Inflammatory macrophage treated with lipopolysaccharide for 1 hour (primary cell): ENCODE measurements around the gene CD247.

Source experiments
- DNase-seq, 2 donors: peaks; one replicate each; pipeline ENCODE4 v3.0.0-alpha.2; 2020 to 2022

Gene CD247

GRCh38 chr1:167484726-167485502, 33.4 kb downstream of the CD247 start:
- no peak for DNase-seq

- no peak for DNase-seq
These were observed 34.5 kb downstream of the CD247 start for GRCh38 chr1:167483790-167484189.

GRCh38 chr1:167482184-167482583, 36.1 kb downstream of the CD247 start:
- no peak for DNase-seq

GRCh38 chr1:167479331-167479979, 38.9 kb downstream of the CD247 start:
- DNase-seq: no peak

GRCh38 chr1:167477986-167478385, 40.3 kb downstream of the CD247 start:
- DNase-seq: no peak

- DNase-seq: no peak
These were observed 42.3 kb downstream of the CD247 start for GRCh38 chr1:167476061-167476460.

- no peak for DNase-seq
These were observed 44.1 kb downstream of the CD247 start for GRCh38 chr1:167474191-167474641.

GRCh38 chr1:167473761-167474160, 44.6 kb downstream of the CD247 start:
- no peak for DNase-seq

GRCh38 chr1:167472752-167473521, 45.4 kb downstream of the CD247 start:
- DNase-seq: no peak

GRCh38 chr1:167471568-167471967, 46.8 kb downstream of the CD247 start:
- DNase-seq: no peak

- DNase-seq: no peak
These were observed 48.9 kb downstream of the CD247 start for GRCh38 chr1:167469280-167469965.

GRCh38 chr1:167467752-167468151, 50.6 kb downstream of the CD247 start:
- no peak for DNase-seq

GRCh38 chr1:167467126-167467710, 51.1 kb downstream of the CD247 start:
- DNase-seq: no peak

GRCh38 chr1:167465743-167466142, 52.6 kb downstream of the CD247 start:
- DNase-seq: no peak

GRCh38 chr1:167465018-167465417, 53.3 kb downstream of the CD247 start:
- no peak for DNase-seq

- DNase-seq: no peak
These were observed 54.3 kb downstream of the CD247 start for GRCh38 chr1:167463875-167464575.

GRCh38 chr1:167463080-167463479, 55.2 kb downstream of the CD247 start:
- no peak for DNase-seq

- no peak for DNase-seq
These were observed 56.0 kb downstream of the CD247 start for GRCh38 chr1:167462341-167462740.

- DNase-seq: no peak
These were observed 57.5 kb downstream of the CD247 start for GRCh38 chr1:167460836-167461235.

- DNase-seq: no peak
These were observed 60.3 kb downstream of the CD247 start for GRCh38 chr1:167457936-167458584.

- no peak for DNase-seq
These were observed 61.4 kb downstream of the CD247 start for GRCh38 chr1:167456926-167457325.
